Measurements from ENCODE around the gene DYRK1A.

DYRK1A gene

DNA sequence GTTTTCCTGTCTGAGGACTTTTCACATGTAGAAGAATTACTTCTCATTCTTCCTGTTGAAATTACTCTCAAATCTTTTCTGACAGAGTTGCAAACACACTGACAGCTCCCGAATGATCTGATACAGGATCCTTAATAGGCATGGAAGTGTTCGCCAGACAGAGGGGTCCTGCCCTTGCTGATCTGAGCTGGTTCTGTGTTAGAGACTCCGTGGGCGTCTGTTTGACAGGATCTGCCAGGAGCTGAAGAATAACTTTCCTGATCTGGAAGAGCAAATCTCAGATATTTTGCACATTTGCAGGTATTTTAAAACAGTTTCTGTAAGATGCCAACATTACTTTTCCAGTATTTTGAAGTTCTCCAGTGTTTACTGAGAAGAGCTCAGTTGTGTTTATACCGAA lies 202.3 kb downstream of the DYRK1A start:
- DNase-seq = no peak

DNA sequence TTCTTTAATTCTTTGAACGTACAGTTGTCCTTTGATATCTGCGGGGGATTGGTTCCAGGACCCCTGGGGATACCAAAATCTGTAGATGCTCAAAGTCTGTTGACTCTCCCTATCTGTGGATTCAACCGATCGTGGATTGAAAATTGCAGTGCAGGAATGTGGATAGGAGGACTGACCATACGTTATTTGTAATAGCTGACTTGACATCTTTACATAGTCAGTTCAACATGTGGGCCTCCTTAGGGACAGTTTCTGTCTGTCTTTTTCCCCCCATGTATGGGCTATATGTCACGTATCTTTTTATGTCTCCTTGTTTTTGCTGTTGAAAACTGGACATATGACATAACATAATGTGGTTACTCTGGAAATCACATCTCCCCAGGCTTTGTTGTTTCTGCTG lies 204.9 kb downstream of the DYRK1A start:
- DNase-seq = no peak

DNA sequence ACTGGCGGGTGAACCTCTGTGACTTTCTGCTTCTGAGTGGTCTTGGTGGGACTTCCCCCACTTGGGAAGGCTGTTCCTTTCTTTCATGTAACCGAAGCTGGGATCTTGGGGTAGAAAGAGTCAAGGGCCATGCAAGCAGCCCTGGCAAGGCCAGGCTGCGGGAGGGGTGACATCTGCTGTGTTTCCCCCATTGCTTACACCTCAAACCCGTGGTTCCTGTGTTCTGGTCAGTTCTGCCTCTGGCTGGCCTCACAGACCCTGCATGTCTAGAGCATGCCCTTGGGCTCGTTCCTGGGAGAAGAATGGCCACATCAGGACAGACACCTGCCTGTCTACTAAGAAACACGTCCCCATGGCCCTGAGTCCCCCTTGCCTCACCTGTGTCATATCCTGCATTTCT lies 207.7 kb downstream of the DYRK1A start:
- no peak for DNase-seq

- no peak for DNase-seq
Observed at GRCh38 chr21:37574751-37575150, 208.2 kb downstream of the DYRK1A start.

- DNase-seq = no peak
Observed at GRCh38 chr21:37575580-37575979, 209.0 kb downstream of the DYRK1A start.

Measured in fibroblast of skin of right biceps (primary cell).